GM21528 (cell line): ENCODE measurements around the gene CD14.
"Not testable (repeated sequence)": the region's sequence is repeated elsewhere in the genome, so short reads cannot be mapped to it uniquely, and the experiment has no call there.

Experiments
- ATAC-seq: cut with Tn5 transposase; IDR thresholded peaks from one replicate; pipeline ENCODE4 v1.9.1; 2021; ENCODE audit warnings: mild to moderate bottlenecking, moderate library complexity; ENCODE audit not compliant: unreplicated experiment, low FRiP score

CD14 gene

GRCh38 chr5:140598836-140599235 lies 34.1 kb downstream of the CD14 start:
- ATAC-seq = no peak

DNA sequence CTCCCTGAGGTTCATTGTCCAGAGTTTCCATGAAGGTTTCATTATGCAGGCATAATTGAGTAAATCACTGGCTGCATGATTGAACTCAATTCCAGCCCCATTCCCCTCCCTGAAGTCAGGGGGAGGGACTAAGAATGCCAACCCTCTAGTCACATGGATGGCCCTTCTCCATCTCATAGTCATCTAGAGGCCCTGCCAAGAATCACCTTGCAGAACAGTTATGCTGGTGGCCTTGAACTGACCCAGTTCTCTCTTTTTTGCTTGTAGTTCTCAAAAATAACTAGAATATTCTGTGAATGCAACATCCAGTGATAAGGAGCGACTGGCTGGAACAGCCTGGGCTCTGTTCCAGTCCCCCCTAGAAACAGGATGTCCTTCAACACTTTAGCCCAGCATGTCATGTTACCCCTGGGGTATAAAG lies 36.6 kb downstream of the CD14 start:
- ATAC-seq = no peak

DNA sequence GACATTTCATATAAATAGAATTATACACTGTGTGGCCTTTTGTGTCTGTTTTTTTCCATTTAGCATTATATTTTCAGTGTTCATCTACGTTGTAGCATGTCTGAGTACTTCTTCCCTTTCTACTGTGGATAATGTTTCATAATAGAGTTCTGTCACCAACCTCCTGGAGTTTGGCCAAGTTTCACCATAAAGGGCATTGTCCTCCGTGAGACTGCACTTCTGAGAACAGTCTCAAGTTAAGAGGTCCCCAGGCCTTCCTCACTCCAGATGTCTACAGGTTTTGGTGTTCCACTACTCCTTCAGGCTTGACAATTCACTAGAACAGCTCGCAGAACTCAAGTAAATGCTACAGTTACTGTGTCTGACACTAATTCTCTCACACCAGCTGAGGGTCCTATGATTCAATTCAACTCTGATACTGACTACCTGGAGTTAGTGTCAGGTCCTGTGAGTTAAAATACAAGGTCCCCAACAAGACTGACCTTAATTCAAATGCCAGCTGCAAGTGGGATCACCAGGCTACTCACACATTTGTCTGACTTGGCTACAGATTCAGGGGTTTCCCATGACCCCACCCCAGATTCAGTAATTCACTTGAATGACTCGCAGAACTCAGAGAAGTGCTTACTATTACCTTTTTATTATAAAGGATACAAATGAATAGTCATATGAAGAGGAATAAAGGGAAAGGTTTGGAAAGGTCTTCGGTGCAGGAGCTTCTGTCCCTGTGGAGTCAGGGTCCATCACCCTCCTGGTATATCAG lies 37.3 kb downstream of the CD14 start:
- no peak for ATAC-seq

GRCh38 chr5:140594169-140594568 lies 38.8 kb downstream of the CD14 start:
- no peak for ATAC-seq

- ATAC-seq = not testable (repeated sequence)
Measured at GRCh38 chr5:140593070-140593469, 39.9 kb downstream of the CD14 start.

DNA sequence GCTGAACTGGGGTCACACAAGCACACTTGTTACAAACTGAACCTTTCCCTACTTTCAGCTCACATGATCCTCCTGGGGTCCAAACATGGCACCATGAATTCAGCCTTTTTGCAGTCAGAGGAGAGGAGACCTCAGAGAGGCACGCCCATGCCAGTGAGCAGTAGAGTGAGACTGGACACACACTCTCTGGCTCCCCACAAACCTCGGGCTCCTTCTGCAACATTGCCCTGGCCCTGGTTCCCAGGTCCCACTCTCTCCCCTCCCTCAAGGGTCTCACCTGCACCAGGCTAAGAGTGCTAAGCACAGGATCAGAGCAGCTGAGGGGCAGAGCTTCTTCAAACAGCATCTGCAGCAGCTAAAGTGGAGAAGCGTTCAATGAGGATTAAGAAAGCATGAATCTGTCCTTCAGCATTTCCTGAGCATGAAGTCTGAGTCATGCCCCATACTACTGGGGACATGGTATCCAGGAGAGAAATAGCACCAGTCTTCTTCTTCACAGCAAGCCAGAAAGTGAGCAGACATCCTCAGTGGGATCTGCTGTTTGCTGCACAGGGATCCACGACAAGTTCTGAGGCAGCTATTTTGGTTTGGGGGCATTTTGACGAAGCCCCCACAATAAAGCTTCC lies 41.1 kb downstream of the CD14 start:
- no peak for ATAC-seq

DNA sequence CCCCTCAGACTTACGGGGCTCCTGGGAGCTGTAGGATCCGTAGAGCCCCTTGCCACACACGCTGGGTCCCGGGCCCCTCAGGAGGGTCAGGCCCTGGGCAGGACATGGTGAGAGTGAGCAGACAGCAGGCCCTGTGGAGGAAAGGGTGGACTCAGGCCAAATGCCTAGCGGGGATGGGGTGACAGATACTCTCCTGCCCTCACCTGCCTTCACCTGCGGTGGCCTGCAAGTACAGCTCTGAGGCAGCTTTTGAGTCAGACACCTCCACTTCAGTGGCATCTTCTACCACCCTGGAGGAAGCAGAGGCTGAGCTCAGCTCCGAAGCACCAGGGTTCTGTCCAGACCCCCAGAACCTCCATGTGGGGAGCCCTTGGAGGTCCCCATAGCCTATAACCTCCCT lies 42.1 kb downstream of the CD14 start:
- ATAC-seq = no peak

GRCh38 chr5:140588311-140589070 lies 44.5 kb downstream of the CD14 start:
- no peak for ATAC-seq

DNA sequence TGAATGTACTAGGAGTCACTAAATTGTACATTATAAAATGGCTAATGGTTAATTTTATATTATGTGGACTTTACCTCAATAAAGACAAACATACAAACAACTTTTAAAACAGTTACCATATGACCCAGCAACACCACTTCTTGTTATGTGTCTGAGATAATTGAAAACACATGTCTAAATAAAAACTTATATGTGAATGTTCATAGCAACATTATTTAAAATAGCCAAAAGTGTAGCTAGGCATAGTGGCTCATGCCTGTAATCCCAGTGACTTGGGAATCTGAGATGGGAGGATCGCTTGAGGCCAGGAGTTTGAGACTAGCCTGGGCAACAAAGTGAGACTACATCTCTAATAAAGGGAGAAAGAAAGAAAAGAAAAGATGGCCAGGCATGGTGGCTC lies 45.5 kb downstream of the CD14 start:
- no peak for ATAC-seq
